ENCODE results near the gene FPR2.

GRCh38 chr19:51729781-51730180 lies 31.2 kb upstream of the FPR2 start:
- no peak for TF ChIP-seq CTCF (IDR thresholded peaks at IDR 0.05; ENCODE audit: low read depth, low read length, missing input control)
- no peak for TF ChIP-seq GABPA (IDR thresholded peaks at IDR 0.05 in 1 of 2, conservative IDR thresholded peaks at IDR 0.05 in 1 of 2)
- no peak for TF ChIP-seq RAD21 (IDR thresholded peaks at IDR 0.05)
